ENCODE measurements around the gene APOL4. TPM values are rescaled to one million over a fixed set of nuclear protein-coding genes. Genes with fewer than 3 reads are reported as not detected.

APOL4 gene
- total RNA-seq, 1 experiment from 2014 or later, result 0.31 TPM

- no peak for TF ChIP-seq FOXK1 (CRISPR knock-in tag; IDR thresholded peaks at IDR 0.05)
- no peak for TF ChIP-seq EMX1 (CRISPR knock-in tag; IDR thresholded peaks at IDR 0.05)
- no peak for TF ChIP-seq CREB1 (CRISPR knock-in tag; IDR thresholded peaks at IDR 0.05)
Measured at GRCh38 chr22:36227806-36228205, 26.2 kb upstream of the APOL4 start (continued).

GRCh38 chr22:36227396-36227795 is 25.8 kb upstream of the APOL4 start:
- Mint-ChIP-seq H3K27ac (no peak overlapping the region), H3K9me3 (no peaks in the 10 kb centered on the region), H3K4me3 (no peak overlapping the region), H3K27me3 (ENCODE audit: low read depth) (no peaks in the 10 kb centered on the region), H3K36me3 (peaks cover 14% of the 10 kb centered on the region), H3K4me1 (peaks cover 15% of the 10 kb centered on the region)
- TF ChIP-seq RORB (CRISPR knock-in tag; IDR thresholded peaks at IDR 0.05) (no peak), GABPB1 (CRISPR knock-in tag; IDR thresholded peaks at IDR 0.05) (no peak), ELF4 (CRISPR knock-in tag; IDR thresholded peaks at IDR 0.05; ENCODE audit: low read depth) (no peak), AFF4 (CRISPR knock-in tag; IDR thresholded peaks at IDR 0.05; ENCODE audit: borderline replicate concordance) (no peak), ARID4B (CRISPR knock-in tag; IDR thresholded peaks at IDR 0.05; ENCODE audit: borderline replicate concordance) (no peak), CDX4 (CRISPR knock-in tag; IDR thresholded peaks at IDR 0.05; ENCODE audit: borderline replicate concordance) (no peak), ZSCAN18 (CRISPR knock-in tag; IDR thresholded peaks at IDR 0.05) (no peak)
- no peak for ATAC-seq
- ChIA-PET POLR2A (interaction anchor here (0.7 kb wide), 1 partner anchor 9 kb away, joined by 9 read pairs; no protein-coding TSS in a partner anchor), CTCF (interaction anchor here (0.7 to 2.1 kb wide), 3 partner anchors 12 to 79 kb away, joined by 4 to 11 read pairs (median 5); partner anchors contain the start of gene APOL2)
- no peak for DNase-seq (ENCODE audit: low spot score)

- no peaks in the 10 kb centered on the region for H3K27me3 Mint-ChIP-seq (ENCODE audit: low read depth)
- no peak overlapping the region for H3K4me3 Mint-ChIP-seq
- DNase-seq (ENCODE audit: low spot score) (no peak), ATAC-seq (no peak)
- H3K36me3 Mint-ChIP-seq, result peaks cover 14% of the 10 kb centered on the region
- no peak overlapping the region for H3K27ac Mint-ChIP-seq
- TF ChIP-seq ARID4B (CRISPR knock-in tag; IDR thresholded peaks at IDR 0.05; ENCODE audit: borderline replicate concordance) (no peak), E2F5 (CRISPR knock-in tag; IDR thresholded peaks at IDR 0.05) (no peak), SOX15 (CRISPR knock-in tag; IDR thresholded peaks at IDR 0.05) (no peak)
- peaks cover 22% of the 10 kb centered on the region for H3K4me1 Mint-ChIP-seq
- no peaks in the 10 kb centered on the region for H3K9me3 Mint-ChIP-seq
- CTCF ChIA-PET, result interaction anchor here (1.1 kb wide), 1 partner anchor 52 kb away, joined by 6 read pairs; no protein-coding TSS in a partner anchor
- POLR2A ChIA-PET, result no interaction called here
Measured at GRCh38 chr22:36226189-36226588, 24.6 kb upstream of the APOL4 start.

Measured in WTC11 (cell line).